Esophagus muscularis mucosa (tissue), 4 donors: ENCODE results near the gene SH3PXD2A.

ENCODE experiments used
- CTCF ChIP-seq, 3 experiments: fragments of 200-600 bp in 2 of 3; fragments of 450-650 bp in 1 of 3; sonication (generic) in 2 of 3; IDR thresholded peaks; one replicate each; pipeline ENCODE4 v1.5.1; 2017 to 2019; ENCODE audit warnings: antibody characterized with exemption in 3 of 3, mild to moderate bottlenecking in 2 of 3, moderate library complexity in 1 of 3
- EP300 ChIP-seq: sonication (generic); formaldehyde crosslinking; IDR thresholded peaks from one replicate; pipeline ENCODE4 v1.6.1; 2017; ENCODE audit warnings: antibody characterized with exemption
- POLR2A ChIP-seq: fragments of 450-650 bp; IDR thresholded peaks from one replicate; pipeline ENCODE4 v1.6.1; 2017; ENCODE audit warnings: antibody characterized with exemption, moderate library complexity, mild to moderate bottlenecking, low read depth
- POLR2AphosphoS5 ChIP-seq, 2 donors: sonication (generic); formaldehyde crosslinking; IDR thresholded peaks; one replicate each; pipeline ENCODE4 v1.6.1; 2017; ENCODE audit warnings: antibody characterized with exemption in 2 of 2

GRCh38 chr10:103853428-103854264 lies 1.7 kb downstream of the SH3PXD2A start:
- TF ChIP-seq CTCF (IDR thresholded peaks at IDR 0.05) (no peak), POLR2A (no peak), EP300 (no peak), POLR2AphosphoS5 (IDR thresholded peaks at IDR 0.05) (no peak)
